Caco-2 (cell line): ENCODE data around the gene F13B. TPM values are rescaled to one million over a fixed set of nuclear protein-coding genes. Genes with fewer than 3 reads are reported as not detected.

Source experiments
- BruUV-seq: library from RNA; stranded (reverse); fragments of 400-500 nt; replicated peaks from 2 replicates; lab custom pipeline; 2021; lab: Mats Ljungman, UMichigan
- CTCF ChIA-PET: fragments of 300-600 bp; sonication (Branson Sonifier 250); formaldehyde crosslinking; loops from one replicate; lab custom pipeline; 2022; ENCODE audit warnings: antibody characterized with exemption; lab: Charles Lee
- POLR2A ChIA-PET: fragments of 300-600 bp; sonication (Branson Sonifier 250); formaldehyde crosslinking; loops from one replicate; lab custom pipeline; 2022; ENCODE audit warnings: antibody characterized with exemption; lab: Charles Lee
- DNase-seq, 2 experiments: peaks; one replicate each; pipeline versions ENCODE4 v3.0.0 to v3.0.0-alpha.2; 2020 to 2022
- H3K27me3 ChIP-seq: replicated peaks from 2 replicates; pipeline ENCODE4 v1.6.0; 2011; ENCODE audit warnings: low read length; ENCODE audit not compliant: control insufficient read depth, insufficient read depth
- H3K36me3 ChIP-seq: 2 replicates; pipeline ENCODE4 v1.5.1; 2011; ENCODE audit warnings: low read length; ENCODE audit not compliant: control insufficient read depth, insufficient read depth
- H3K4me1 ChIP-seq: fragments of 250-450 bp; sonication (Bioruptor Pico); 2 replicates; pipeline ENCODE4 v1.5.1; 2020; ENCODE audit warnings: mild to moderate bottlenecking
- H3K4me3 ChIP-seq: 2 replicates; pipeline ENCODE4 v1.5.1; 2011; ENCODE audit warnings: low read depth, mild to moderate bottlenecking, control low read depth, low read length
- H3K9me3 ChIP-seq: fragments of 250-450 bp; sonication (Bioruptor Pico); 2 replicates; pipeline ENCODE4 v1.5.1; 2020; ENCODE audit warnings: mild to moderate bottlenecking, moderate library complexity
- H3K27ac Mint-ChIP-seq: one replicate; pipeline ENCODE4 v1.8.0; 2022; ENCODE audit warnings: mixed read lengths; ENCODE audit not compliant: unreplicated experiment
- H3K27me3 Mint-ChIP-seq: one replicate; pipeline ENCODE4 v1.8.0; 2022; ENCODE audit warnings: mixed read lengths; ENCODE audit not compliant: insufficient read depth, unreplicated experiment
- H3K36me3 Mint-ChIP-seq: one replicate; pipeline ENCODE4 v1.8.0; 2022; ENCODE audit warnings: mild to moderate bottlenecking, mixed read lengths; ENCODE audit not compliant: insufficient read depth, unreplicated experiment
- H3K4me1 Mint-ChIP-seq: one replicate; pipeline ENCODE4 v1.8.0; 2022; ENCODE audit warnings: low read depth, mixed read lengths; ENCODE audit not compliant: unreplicated experiment
- H3K4me3 Mint-ChIP-seq: one replicate; pipeline ENCODE4 v1.8.0; 2022; ENCODE audit warnings: mild to moderate bottlenecking, moderate library complexity, mixed read lengths; ENCODE audit not compliant: unreplicated experiment
- H3K9me3 Mint-ChIP-seq: one replicate; pipeline ENCODE4 v1.8.0; 2022; ENCODE audit warnings: mixed read lengths; ENCODE audit not compliant: unreplicated experiment
- CTCF ChIP-seq, 2 experiments: fragments of 200-600 bp in 1 of 2; IDR thresholded peaks; 1 replicate in 1 of 2; 2 replicates in 1 of 2; pipeline versions ENCODE4 v1.5.1 to v1.8.0; 2011 to 2022; ENCODE audit warnings: antibody characterized with exemption in 1 of 2, control low read depth in 1 of 2, inconsistent platforms in 1 of 2, low read depth in 1 of 2, low read length in 1 of 2, mild to moderate bottlenecking in 1 of 2, moderate library complexity in 1 of 2; ENCODE audit not compliant: insufficient read depth in 1 of 2, severe bottlenecking in 1 of 2, unreplicated experiment in 1 of 2
- intact Hi-C: fragments of 100-400 bp; cut with micrococcal nuclease; formaldehyde crosslinking; loops from one replicate; pipeline ENCODE4 v1.10.0; 2022; ENCODE audit not compliant: unreplicated experiment
- total RNA-seq: library from RNA; stranded (reverse); gene quantifications from 2 replicates; pipeline ENCODE4 v1.2.3, GENCODE V29; 2022

F13B gene
- total RNA-seq, 1 experiment from 2014 or later: not detected

GRCh38 chr1:197017558-197018146 is 49.4 kb downstream of the F13B start:
- no peaks in the 10 kb centered on the region for H3K4me1 ChIP-seq
- H3K27me3 ChIP-seq: no peaks in the 10 kb centered on the region
- H3K4me3 Mint-ChIP-seq: no peak overlapping the region
- no peaks in the 10 kb centered on the region for H3K27me3 Mint-ChIP-seq
- TF ChIP-seq CTCF (IDR thresholded peaks at IDR 0.05; ENCODE audit: insufficient read depth in 1 of 2, low read depth in 1 of 2, low read length in 1 of 2, severe bottlenecking in 1 of 2, unreplicated experiment in 1 of 2): no peak
- no peak overlapping the region for H3K4me3 ChIP-seq
- no peaks in the 10 kb centered on the region for H3K36me3 ChIP-seq
- no TSS peak for BruUV-seq
- H3K9me3 ChIP-seq: no peaks in the 10 kb centered on the region
- no peak for DNase-seq
- intact Hi-C loops: no loop called here
- ChIA-PET POLR2A (no interaction called here), CTCF (no interaction called here)
- H3K27ac Mint-ChIP-seq: no peak overlapping the region
- H3K9me3 Mint-ChIP-seq: no peaks in the 10 kb centered on the region
- no peaks in the 10 kb centered on the region for H3K4me1 Mint-ChIP-seq
- no peaks in the 10 kb centered on the region for H3K36me3 Mint-ChIP-seq

GRCh38 chr1:197016751-197017150 is 50.3 kb downstream of the F13B start:
- H3K27ac Mint-ChIP-seq: no peak overlapping the region
- no peak overlapping the region for H3K4me3 Mint-ChIP-seq
- Histone ChIP-seq H3K4me1 (no peaks in the 10 kb centered on the region), H3K4me3 (no peak overlapping the region), H3K36me3 (no peaks in the 10 kb centered on the region), H3K27me3 (no peaks in the 10 kb centered on the region), H3K9me3 (no peaks in the 10 kb centered on the region)
- intact Hi-C loops: no loop called here
- no peak for TF ChIP-seq CTCF (IDR thresholded peaks at IDR 0.05; ENCODE audit: insufficient read depth in 1 of 2, low read depth in 1 of 2, low read length in 1 of 2, severe bottlenecking in 1 of 2, unreplicated experiment in 1 of 2)
- H3K27me3 Mint-ChIP-seq: no peaks in the 10 kb centered on the region
- ChIA-PET CTCF (no interaction called here), POLR2A (no interaction called here)
- no peaks in the 10 kb centered on the region for H3K4me1 Mint-ChIP-seq
- no peaks in the 10 kb centered on the region for H3K36me3 Mint-ChIP-seq
- DNase-seq: no peak
- BruUV-seq: no TSS peak
- H3K9me3 Mint-ChIP-seq: no peaks in the 10 kb centered on the region

DNA sequence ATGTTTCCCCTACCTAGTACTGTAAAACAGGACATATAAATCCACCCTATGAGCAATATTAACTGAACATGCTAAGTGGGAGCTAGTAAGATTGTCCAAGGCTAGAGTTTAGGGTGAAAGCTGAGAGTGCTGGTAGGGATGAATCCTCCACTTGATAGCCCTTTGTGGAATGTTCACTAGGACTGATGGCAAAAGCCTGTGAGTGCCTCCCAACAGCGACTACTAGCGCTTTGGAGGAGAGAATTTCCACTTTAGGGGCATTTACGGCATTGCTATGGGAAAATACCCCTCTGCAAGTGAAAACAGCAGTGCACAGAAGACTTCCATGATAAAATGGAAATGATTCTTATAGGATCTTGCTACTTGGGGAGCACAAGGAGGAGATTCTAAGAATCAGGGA is 53.8 kb downstream of the F13B start:
- BruUV-seq: no TSS peak
- ChIA-PET CTCF (no interaction called here), POLR2A (no interaction called here)
- no peak overlapping the region for H3K4me3 Mint-ChIP-seq
- no peaks in the 10 kb centered on the region for H3K4me1 ChIP-seq
- H3K27me3 ChIP-seq: no peaks in the 10 kb centered on the region
- no peak overlapping the region for H3K4me3 ChIP-seq
- no peaks in the 10 kb centered on the region for H3K36me3 ChIP-seq
- DNase-seq: no peak
- no peaks in the 10 kb centered on the region for H3K9me3 ChIP-seq
- TF ChIP-seq CTCF (IDR thresholded peaks at IDR 0.05; ENCODE audit: insufficient read depth in 1 of 2, low read depth in 1 of 2, low read length in 1 of 2, severe bottlenecking in 1 of 2, unreplicated experiment in 1 of 2): no peak
- no peak overlapping the region for H3K27ac Mint-ChIP-seq
- H3K36me3 Mint-ChIP-seq: no peaks in the 10 kb centered on the region
- H3K4me1 Mint-ChIP-seq: no peaks in the 10 kb centered on the region
- H3K9me3 Mint-ChIP-seq: no peaks in the 10 kb centered on the region
- no peaks in the 10 kb centered on the region for H3K27me3 Mint-ChIP-seq
- intact Hi-C loops: no loop called here
